Hepatocyte (in vitro differentiated cells): Measurements from ENCODE around the gene DPCD. TPM values are rescaled to one million over a fixed set of nuclear protein-coding genes. Genes with fewer than 3 reads are reported as not detected.

ENCODE experiments used
- DNase-seq: peaks from one replicate; pipeline ENCODE4 v3.0.0-alpha.2; 2016; ENCODE audit warnings: low spot score
- H2AFZ ChIP-seq: fragments of 200-600 bp; sonication (generic); 2 replicates; pipeline ENCODE4 v1.6.0; 2016; ENCODE audit warnings: antibody characterized with exemption, mild to moderate bottlenecking
- H3K27ac ChIP-seq: fragments of 200-600 bp; sonication (generic); 2 replicates; pipeline ENCODE4 v1.5.1; 2016; ENCODE audit warnings: mild to moderate bottlenecking
- H3K27me3 ChIP-seq: fragments of 200-600 bp; sonication (generic); 2 replicates; pipeline ENCODE4 v1.6.1; 2016
- H3K36me3 ChIP-seq: fragments of 200-600 bp; sonication (generic); replicated peaks from 2 replicates; pipeline ENCODE4 v1.5.1; 2016; ENCODE audit warnings: low read depth; ENCODE audit not compliant: insufficient read depth
- H3K4me1 ChIP-seq: fragments of 200-600 bp; sonication (generic); 2 replicates; pipeline ENCODE4 v1.5.1; 2016; ENCODE audit warnings: mild to moderate bottlenecking, moderate library complexity; ENCODE audit not compliant: insufficient read depth
- H3K4me2 ChIP-seq: fragments of 200-600 bp; sonication (generic); 2 replicates; pipeline ENCODE4 v1.6.0; 2016
- H3K4me3 ChIP-seq: fragments of 200-600 bp; sonication (generic); 2 replicates; pipeline ENCODE4 v1.5.1; 2016; ENCODE audit warnings: mild to moderate bottlenecking
- H3K79me2 ChIP-seq: fragments of 200-600 bp; sonication (generic); 2 replicates; pipeline ENCODE4 v1.6.0; 2017; ENCODE audit warnings: mild to moderate bottlenecking
- H3K9me2 ChIP-seq: fragments of 200-600 bp; sonication (generic); replicated peaks from 2 replicates; pipeline ENCODE4 v1.6.0; 2017; ENCODE audit warnings: mild to moderate bottlenecking; ENCODE audit not compliant: insufficient read depth
- H3K9me3 ChIP-seq: fragments of 200-600 bp; sonication (generic); 2 replicates; pipeline ENCODE4 v1.5.1; 2016; ENCODE audit warnings: low read depth, mild to moderate bottlenecking
- H4K20me1 ChIP-seq: fragments of 200-600 bp; sonication (generic); 2 replicates; pipeline ENCODE4 v1.6.0; 2016; ENCODE audit warnings: mild to moderate bottlenecking; ENCODE audit not compliant: insufficient read depth, poor library complexity, severe bottlenecking
- EZH2 ChIP-seq: fragments of 200-600 bp; sonication (generic); IDR thresholded peaks from 2 replicates; pipeline ENCODE4 v1.6.1; 2016; ENCODE audit warnings: antibody characterized with exemption, mild to moderate bottlenecking, borderline replicate concordance
- EZH2phosphoT487 ChIP-seq: fragments of 200-600 bp; sonication (generic); IDR thresholded peaks from one replicate; pipeline ENCODE4 v1.6.1; 2018; ENCODE audit warnings: antibody characterized with exemption, mild to moderate bottlenecking, low read depth, moderate library complexity; ENCODE audit not compliant: unreplicated experiment, severe bottlenecking
- WGBS: methylation state at CpG from one replicate; pipeline ENCODE4 v1.1.6; 2016; ENCODE audit warnings: low lambda C conversion rate; ENCODE audit errors: missing lambda C conversion rate; 5-methylcytosine and 5-hydroxymethylcytosine counted together
- polyA plus RNA-seq: library from polyadenylated mRNA; unstranded; fragments of >200 nt; fragmentation: Nextera tagmentation; extraction: Ambion mirVana; gene quantifications from 2 replicates; pipeline ENCODE4 v1.2.1, GENCODE V29; 2016
- total RNA-seq: library from RNA; depleted of rRNA; stranded (reverse); fragments of >200 nt; gene quantifications from 2 replicates; pipeline ENCODE4 v1.2.3, GENCODE V29; 2014
- TF ChIP-seq, protein P1 (sequence below): fragments of 200-600 bp; sonication (generic); IDR thresholded peaks from 2 replicates; pipeline ENCODE4 v1.5.1; 2016; ENCODE audit warnings: antibody characterized with exemption, mild to moderate bottlenecking; ENCODE audit not compliant: poor library complexity

The DPCD gene
- total and polyA plus RNA-seq, 2 experiments from 2014 or later = 24.8 to 26.5 TPM

DNA sequence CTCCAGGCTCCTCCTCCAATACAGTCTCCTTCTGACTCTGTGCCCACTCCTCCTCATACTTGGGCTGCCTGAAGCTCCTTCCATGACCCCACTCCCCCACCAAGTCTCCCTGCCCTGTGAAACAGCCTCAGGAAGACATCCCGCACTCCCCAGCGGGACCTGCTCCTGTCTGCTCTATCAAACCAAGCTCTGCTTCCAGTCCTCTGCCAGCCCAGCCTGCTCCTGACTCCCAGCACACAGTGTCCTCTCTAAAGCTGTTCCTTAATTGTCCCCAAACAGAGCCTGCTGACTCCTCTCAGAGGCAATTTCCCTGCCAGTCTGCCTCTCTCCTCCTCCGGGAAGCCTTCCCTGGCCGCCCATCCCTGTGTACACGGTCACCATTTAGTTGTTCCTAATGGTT, 9.9 kb upstream of the DPCD start:
- no peak for DNase-seq
- no peaks in the 10 kb centered on the region for H3K9me2 ChIP-seq
- H3K4me3 ChIP-seq = no peak overlapping the region
- no peaks in the 10 kb centered on the region for H3K4me1 ChIP-seq
- no peak overlapping the region for H2AFZ ChIP-seq
- no peaks in the 10 kb centered on the region for H3K36me3 ChIP-seq
- no peak for TF ChIP-seq EZH2
- TF ChIP-seq EZH2phosphoT487 = no peak
- TF ChIP-seq, protein P1, sequence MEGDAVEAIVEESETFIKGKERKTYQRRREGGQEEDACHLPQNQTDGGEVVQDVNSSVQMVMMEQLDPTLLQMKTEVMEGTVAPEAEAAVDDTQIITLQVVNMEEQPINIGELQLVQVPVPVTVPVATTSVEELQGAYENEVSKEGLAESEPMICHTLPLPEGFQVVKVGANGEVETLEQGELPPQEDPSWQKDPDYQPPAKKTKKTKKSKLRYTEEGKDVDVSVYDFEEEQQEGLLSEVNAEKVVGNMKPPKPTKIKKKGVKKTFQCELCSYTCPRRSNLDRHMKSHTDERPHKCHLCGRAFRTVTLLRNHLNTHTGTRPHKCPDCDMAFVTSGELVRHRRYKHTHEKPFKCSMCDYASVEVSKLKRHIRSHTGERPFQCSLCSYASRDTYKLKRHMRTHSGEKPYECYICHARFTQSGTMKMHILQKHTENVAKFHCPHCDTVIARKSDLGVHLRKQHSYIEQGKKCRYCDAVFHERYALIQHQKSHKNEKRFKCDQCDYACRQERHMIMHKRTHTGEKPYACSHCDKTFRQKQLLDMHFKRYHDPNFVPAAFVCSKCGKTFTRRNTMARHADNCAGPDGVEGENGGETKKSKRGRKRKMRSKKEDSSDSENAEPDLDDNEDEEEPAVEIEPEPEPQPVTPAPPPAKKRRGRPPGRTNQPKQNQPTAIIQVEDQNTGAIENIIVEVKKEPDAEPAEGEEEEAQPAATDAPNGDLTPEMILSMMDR = no peak
- no peaks in the 10 kb centered on the region for H4K20me1 ChIP-seq
- no peaks in the 10 kb centered on the region for H3K27me3 ChIP-seq
- H3K4me2 ChIP-seq = no peak overlapping the region
- H3K79me2 ChIP-seq = no peaks in the 10 kb centered on the region
- H3K27ac ChIP-seq = no peak overlapping the region
- no peaks in the 10 kb centered on the region for H3K9me3 ChIP-seq
- WGBS = 85% methylated on average over 5 of the region's 5 CpGs

DNA sequence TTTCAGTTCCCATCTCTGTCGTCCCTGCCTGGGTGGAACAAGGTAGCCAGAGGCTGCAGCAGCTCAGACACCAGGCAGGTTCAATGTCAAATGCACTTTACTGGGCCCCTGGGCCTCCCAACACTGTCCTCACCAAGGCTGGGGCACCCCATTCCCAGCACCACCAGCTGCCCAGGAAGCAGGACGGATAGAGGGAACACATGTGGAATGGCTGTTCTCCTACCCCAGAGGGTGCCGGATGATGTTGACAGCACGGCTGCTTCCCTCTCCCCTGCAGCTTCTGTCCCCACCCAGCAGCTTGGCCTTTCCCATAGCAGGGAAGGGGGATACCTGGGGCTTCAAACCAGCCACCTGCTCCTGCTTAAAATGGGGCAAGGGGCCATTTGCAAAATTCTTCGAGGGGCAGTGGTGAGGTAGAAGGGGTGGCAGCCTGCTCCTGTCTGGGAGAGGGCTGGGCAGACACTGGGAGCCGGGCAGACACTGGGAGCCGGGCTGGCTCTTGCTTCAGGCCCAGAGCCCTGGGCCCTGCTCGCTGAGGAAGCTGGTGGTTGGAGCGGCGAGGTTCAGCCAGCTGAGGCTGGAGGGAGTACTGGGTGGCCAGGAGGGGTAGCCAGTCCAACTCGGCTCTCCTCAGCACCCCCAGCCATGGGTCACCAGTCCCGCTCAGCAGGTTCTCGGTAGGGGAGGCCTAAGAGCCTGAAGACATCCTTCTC, 9.2 kb upstream of the DPCD start:
- no peak overlapping the region for H3K4me2 ChIP-seq
- H4K20me1 ChIP-seq = no peaks in the 10 kb centered on the region
- H3K27me3 ChIP-seq = no peaks in the 10 kb centered on the region
- H2AFZ ChIP-seq = no peak overlapping the region
- no peaks in the 10 kb centered on the region for H3K4me1 ChIP-seq
- H3K9me3 ChIP-seq = no peaks in the 10 kb centered on the region
- H3K27ac ChIP-seq = no peak overlapping the region
- TF ChIP-seq, protein P1 = no peak
- TF ChIP-seq EZH2phosphoT487 (no peak), EZH2 (no peak)
- H3K36me3 ChIP-seq = no peaks in the 10 kb centered on the region
- H3K79me2 ChIP-seq = no peaks in the 10 kb centered on the region
- no peaks in the 10 kb centered on the region for H3K9me2 ChIP-seq
- H3K4me3 ChIP-seq = no peak overlapping the region
- WGBS = 94% methylated on average over 13 of the region's 13 CpGs
- no peak for DNase-seq

DNA sequence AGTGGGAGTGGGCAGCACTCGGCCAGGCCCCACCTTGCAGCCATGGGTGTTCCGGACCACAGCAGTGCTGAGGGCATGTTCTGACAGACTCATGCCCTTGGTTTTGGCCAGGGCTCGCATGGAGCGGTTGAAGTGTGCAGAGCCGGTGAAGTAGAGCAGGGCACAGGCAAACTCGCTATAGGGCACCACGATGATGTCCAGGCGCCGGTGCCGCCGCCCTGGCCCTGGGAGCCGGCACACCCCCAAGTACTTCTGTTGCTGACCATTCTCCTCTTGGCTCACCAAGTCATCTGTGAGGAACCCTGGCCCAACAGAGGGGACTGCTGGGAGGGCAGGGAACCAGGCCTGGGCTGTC, 8.6 kb upstream of the DPCD start:
- Histone ChIP-seq H3K36me3 (no peaks in the 10 kb centered on the region), H3K27ac (no peak overlapping the region)
- WGBS = 99% methylated on average over 12 of the region's 12 CpGs

More for the DNA sequence above, 8.6 kb upstream of the DPCD start:
- H2AFZ ChIP-seq = no peak overlapping the region
- H3K27me3 ChIP-seq = no peaks in the 10 kb centered on the region
- H3K9me3 ChIP-seq = no peaks in the 10 kb centered on the region
- H3K4me3 ChIP-seq = no peak overlapping the region
- H3K4me1 ChIP-seq = no peaks in the 10 kb centered on the region
- no peaks in the 10 kb centered on the region for H3K79me2 ChIP-seq
- no peaks in the 10 kb centered on the region for H3K9me2 ChIP-seq
- no peaks in the 10 kb centered on the region for H4K20me1 ChIP-seq
- TF ChIP-seq, protein P1 = no peak
- TF ChIP-seq EZH2phosphoT487 (no peak), EZH2 (no peak)
- no peak for DNase-seq
- H3K4me2 ChIP-seq = no peak overlapping the region
